SK-N-SH (cell line): ENCODE results near the gene LLGL2. TPM values are rescaled to one million over a fixed set of nuclear protein-coding genes. Genes with fewer than 3 reads are reported as not detected.

ENCODE experiments used
- CTCF ChIA-PET: fragments of 300-600, 350-600 bp; formaldehyde crosslinking; extraction: SDS; loops from one replicate; lab custom pipeline; 2021; lab: Yijun Ruan, JAX
- POLR2A ChIA-PET: fragments of 350-600 bp; sonication (Branson Sonifier 250); formaldehyde crosslinking; extraction: SDS; loops from one replicate; lab custom pipeline; 2020; ENCODE audit warnings: antibody characterized with exemption, inconsistent platforms; lab: Yijun Ruan, JAX
- DNase-seq: peaks from one replicate; pipeline ENCODE4 v3.0.0; 2012
- H2AFZ ChIP-seq: fragments of 200-600 bp; sonication (generic); 2 replicates; pipeline ENCODE4 v1.8.1; 2016; ENCODE audit warnings: antibody characterized with exemption, mild to moderate bottlenecking, low read depth
- H3F3A ChIP-seq: fragments of 200-600 bp; sonication (generic); replicated peaks from 2 replicates; pipeline ENCODE3; 2016; ENCODE audit warnings: antibody characterized with exemption, mild to moderate bottlenecking; ENCODE audit not compliant: insufficient read depth
- H3K27ac ChIP-seq, 2 experiments: fragments of 200-500 bp in 1 of 2; fragments of 200-600 bp in 1 of 2; sonication (Bioruptor generic) in 1 of 2; sonication (generic), shearing (Covaris generic) in 1 of 2; 2 replicates each; pipeline versions ENCODE4 v1.5.1 to v1.6.1; 2014 to 2016; ENCODE audit warnings: low read depth in 2 of 2, inconsistent platforms in 1 of 2, low read length in 1 of 2, mild to moderate bottlenecking in 1 of 2, mixed read lengths in 1 of 2
- H3K27me3 ChIP-seq: fragments of 200-600 bp; sonication (generic), shearing (Covaris generic); 2 replicates; pipeline ENCODE4 v1.6.1; 2016; ENCODE audit warnings: mixed run types; ENCODE audit not compliant: insufficient read depth
- H3K36me3 ChIP-seq, 2 experiments: fragments of 200-500 bp in 1 of 2; fragments of 200-600 bp in 1 of 2; sonication (Bioruptor generic) in 1 of 2; sonication (generic) in 1 of 2; replicated peaks in 1 of 2; 2 replicates each; pipeline versions ENCODE3 to v1.5.1; 2014 to 2016; ENCODE audit warnings: low read length in 1 of 2, mild to moderate bottlenecking in 1 of 2; ENCODE audit not compliant: insufficient read depth in 2 of 2, control insufficient read depth in 1 of 2
- H3K4me1 ChIP-seq, 2 experiments: fragments of 200-500 bp in 1 of 2; fragments of 200-600 bp in 1 of 2; sonication (Bioruptor generic) in 1 of 2; sonication (generic), shearing (Covaris generic) in 1 of 2; 2 replicates each; pipeline versions ENCODE4 v1.5.1 to v1.6.1; 2014 to 2016; ENCODE audit warnings: low read depth in 1 of 2, low read length in 1 of 2, mixed run types in 1 of 2; ENCODE audit not compliant: insufficient read depth in 2 of 2, control insufficient read depth in 1 of 2
- H3K4me2 ChIP-seq: fragments of 200-600 bp; sonication (generic), shearing (Covaris generic); 2 replicates; pipeline ENCODE4 v1.6.1; 2017; ENCODE audit warnings: mixed run types
- H3K4me3 ChIP-seq, 2 experiments: fragments of 200-500 bp in 1 of 2; fragments of 200-600 bp in 1 of 2; sonication (Bioruptor generic) in 1 of 2; sonication (generic), shearing (Covaris generic) in 1 of 2; 2 replicates each; pipeline versions ENCODE4 v1.5.1 to v1.8.1; 2014 to 2016; ENCODE audit warnings: low read depth in 2 of 2, inconsistent platforms in 1 of 2, low read length in 1 of 2, mild to moderate bottlenecking in 1 of 2, mixed read lengths in 1 of 2, moderate library complexity in 1 of 2
- H3K79me2 ChIP-seq: fragments of 200-600 bp; sonication (generic); 2 replicates; pipeline ENCODE4 v1.8.1; 2017; ENCODE audit warnings: mild to moderate bottlenecking; ENCODE audit not compliant: insufficient read depth
- H3K9ac ChIP-seq: fragments of 200-600 bp; sonication (generic); 2 replicates; pipeline ENCODE4 v1.6.1; 2017; ENCODE audit warnings: mixed run types
- H3K9me2 ChIP-seq: fragments of 200-600 bp; sonication (generic); 2 replicates; pipeline ENCODE4 v1.6.1; 2017; ENCODE audit warnings: mixed run types
- H3K9me3 ChIP-seq: fragments of 200-600 bp; sonication (generic); 2 replicates; pipeline ENCODE4 v1.6.1; 2017; ENCODE audit warnings: mixed run types, mild to moderate bottlenecking, moderate library complexity
- H4K20me1 ChIP-seq: fragments of 200-600 bp; sonication (generic); 2 replicates; pipeline ENCODE4 v1.6.1; 2017; ENCODE audit warnings: mild to moderate bottlenecking, mixed run types; ENCODE audit not compliant: insufficient read depth
- CHD2 ChIP-seq: fragments of 150-350 bp; IDR thresholded peaks from 2 replicates; pipeline ENCODE4 v1.6.1; 2018; ENCODE audit warnings: low read length; ENCODE audit not compliant: partially characterized antibody
- ELF1 ChIP-seq: IDR thresholded peaks from 2 replicates; pipeline ENCODE4 v1.4.0; 2012
- EP300 ChIP-seq, 2 experiments: IDR thresholded peaks; 2 replicates each; pipeline versions ENCODE4 v1.4.0 to v1.6.1; 2012; ENCODE audit warnings: borderline replicate concordance in 1 of 2, low read depth in 1 of 2, low read length in 1 of 2
- EZH2phosphoT487 ChIP-seq: fragments of 200-600 bp; sonication (generic); IDR thresholded peaks from 2 replicates; pipeline ENCODE4 v1.6.1; 2017; ENCODE audit warnings: low read depth, mixed run types, mild to moderate bottlenecking, antibody characterized with exemption, moderate library complexity, borderline replicate concordance
- FOSL2 ChIP-seq: IDR thresholded peaks from 2 replicates; pipeline ENCODE4 v1.4.0; 2012; ENCODE audit warnings: low read depth, mild to moderate bottlenecking, moderate library complexity, borderline replicate concordance
- FOXM1 ChIP-seq: IDR thresholded peaks from 2 replicates; pipeline ENCODE4 v1.4.0; 2012; ENCODE audit warnings: low read depth, mild to moderate bottlenecking
- GATA2 ChIP-seq: sonication (generic); formaldehyde crosslinking; IDR thresholded peaks from 2 replicates; pipeline ENCODE4 v1.5.0; 2020; ENCODE audit warnings: mild to moderate bottlenecking, missing genetic modification reagents
- MEF2A ChIP-seq: IDR thresholded peaks from 2 replicates; pipeline ENCODE4 v1.4.0; 2012; ENCODE audit warnings: low read depth, borderline replicate concordance
- NRF1 ChIP-seq: IDR thresholded peaks from 2 replicates; pipeline ENCODE4 v1.6.1; 2012; ENCODE audit warnings: low read depth, mild to moderate bottlenecking, low read length
- RAD21 ChIP-seq: IDR thresholded peaks from 2 replicates; pipeline ENCODE4 v1.6.1; 2012; ENCODE audit warnings: mild to moderate bottlenecking, low read length
- RCOR1 ChIP-seq: fragments of 150-350 bp; IDR thresholded peaks from 2 replicates; pipeline ENCODE4 v1.6.1; 2017; ENCODE audit warnings: antibody characterized with exemption, low read length
- RFX5 ChIP-seq: IDR thresholded peaks from 2 replicates; pipeline ENCODE4 v1.6.1; 2012; ENCODE audit warnings: mild to moderate bottlenecking, improper control_type of control experiment, low read length
- RXRA ChIP-seq: IDR thresholded peaks from 2 replicates; pipeline ENCODE4 v1.4.0; 2012; ENCODE audit warnings: low read depth, mild to moderate bottlenecking, borderline replicate concordance
- SMC3 ChIP-seq: IDR thresholded peaks from 2 replicates; pipeline ENCODE4 v1.6.1; 2012; ENCODE audit warnings: low read depth, low read length, improper control_type of control experiment
- TAF1 ChIP-seq: IDR thresholded peaks from 2 replicates; pipeline ENCODE4 v1.6.1; 2012; ENCODE audit warnings: low read depth, mild to moderate bottlenecking, low read length, moderate library complexity, borderline replicate concordance
- TCF12 ChIP-seq: IDR thresholded peaks from 2 replicates; pipeline ENCODE4 v1.4.0; 2012
- YY1 ChIP-seq: IDR thresholded peaks from 2 replicates; pipeline ENCODE4 v1.4.0; 2012; ENCODE audit warnings: low read depth, mild to moderate bottlenecking
- WGBS: methylation state at CpG from one replicate; pipeline ENCODE4 v1.1.6; 2017; ENCODE audit warnings: low lambda C conversion rate; 5-methylcytosine and 5-hydroxymethylcytosine counted together
- polyA plus RNA-seq, 3 experiments: library from polyadenylated mRNA; depleted of rRNA; stranded (reverse); fragments of >200 nt; gene quantifications; 2 replicates each; pipeline ENCODE4 v1.2.3, GENCODE V29; 2012
- TF ChIP-seq, protein P1 (sequence below): fragments of 200-600 bp; sonication (generic); IDR thresholded peaks from 2 replicates; pipeline ENCODE4 v1.6.1; 2017; ENCODE audit warnings: antibody characterized with exemption, mild to moderate bottlenecking, moderate library complexity
- TF ChIP-seq, protein P2 (sequence below): fragments of 150-350 bp; IDR thresholded peaks from 2 replicates; pipeline ENCODE4 v1.6.1; 2016; ENCODE audit warnings: mild to moderate bottlenecking, low read depth, low read length
- TF ChIP-seq, protein P3 (sequence below): IDR thresholded peaks from 2 replicates; pipeline ENCODE4 v1.4.0; 2012; ENCODE audit warnings: low read depth

Gene LLGL2
- polyA plus RNA-seq, 1 of the 3 experiments (the other 2 are of a cell fraction): 6.7 TPM

DNA sequence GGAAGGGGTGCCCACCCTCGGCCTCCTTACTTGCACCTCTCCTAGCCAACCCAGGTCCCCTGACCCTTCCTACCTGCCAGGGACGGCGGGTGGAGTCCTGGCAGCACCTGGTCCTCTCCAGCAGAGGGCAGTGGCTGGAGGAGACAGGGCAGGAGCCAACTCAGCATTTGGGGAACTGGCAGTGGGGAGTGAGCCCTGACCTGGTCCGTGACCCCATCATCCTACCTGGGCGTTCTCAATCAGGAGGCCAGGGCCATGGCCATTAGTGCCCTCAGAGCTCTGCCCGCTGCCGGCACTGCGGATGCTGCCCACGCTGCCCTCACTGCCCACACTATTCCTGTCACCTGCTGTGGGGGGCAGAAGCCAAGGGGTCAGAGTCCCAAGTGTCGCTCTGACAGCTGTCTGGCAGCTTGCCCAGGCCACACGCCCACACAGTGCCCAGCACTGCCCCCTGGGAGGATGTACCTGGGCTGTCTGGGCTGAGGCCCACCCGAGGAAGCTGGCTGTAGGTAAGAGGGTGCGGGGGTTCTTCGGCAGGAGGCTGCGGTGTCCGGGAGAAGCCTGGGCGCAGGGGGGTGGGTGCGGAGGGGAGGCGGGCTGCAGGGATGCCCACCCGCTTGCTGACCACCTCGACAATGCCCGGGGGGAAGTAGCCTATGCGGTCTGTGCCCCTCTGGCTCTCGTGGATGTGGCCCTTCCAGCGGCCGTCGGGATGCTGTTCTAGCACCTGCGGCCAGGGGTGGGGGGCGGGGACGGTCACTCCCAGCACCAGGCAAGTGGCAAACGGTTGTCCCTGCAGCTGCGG, 20.9 kb upstream of the LLGL2 start:
- 85% methylated on average over 29 of the region's 32 CpGs for WGBS
- peaks cover 8 to 58% of the 10 kb centered on the region in 2 experiments for H3K36me3 ChIP-seq
- no peak overlapping the region for H3K9ac ChIP-seq
- H3K4me2 ChIP-seq: no peak overlapping the region
- H3K4me1 ChIP-seq: peaks cover 6% of the 10 kb centered on the region in 2 experiments; a peak in 1 of 4 replicates
- H3K27ac ChIP-seq: no peak overlapping the region
- peaks cover 17% of the 10 kb centered on the region; the same call in 1 of the 2 replicates for H4K20me1 ChIP-seq
- H3K79me2 ChIP-seq: no peaks in the 10 kb centered on the region
- no peaks in the 10 kb centered on the region for H3K9me3 ChIP-seq
- TF ChIP-seq RAD21 (peak; percentile 49), TAF1 (no peak), ELF1 (no peak), CHD2 (no peak), TCF12 (no peak), SMC3 (peak; percentile 53), MEF2A (no peak), YY1 (no peak)
- TF ChIP-seq, protein P1, sequence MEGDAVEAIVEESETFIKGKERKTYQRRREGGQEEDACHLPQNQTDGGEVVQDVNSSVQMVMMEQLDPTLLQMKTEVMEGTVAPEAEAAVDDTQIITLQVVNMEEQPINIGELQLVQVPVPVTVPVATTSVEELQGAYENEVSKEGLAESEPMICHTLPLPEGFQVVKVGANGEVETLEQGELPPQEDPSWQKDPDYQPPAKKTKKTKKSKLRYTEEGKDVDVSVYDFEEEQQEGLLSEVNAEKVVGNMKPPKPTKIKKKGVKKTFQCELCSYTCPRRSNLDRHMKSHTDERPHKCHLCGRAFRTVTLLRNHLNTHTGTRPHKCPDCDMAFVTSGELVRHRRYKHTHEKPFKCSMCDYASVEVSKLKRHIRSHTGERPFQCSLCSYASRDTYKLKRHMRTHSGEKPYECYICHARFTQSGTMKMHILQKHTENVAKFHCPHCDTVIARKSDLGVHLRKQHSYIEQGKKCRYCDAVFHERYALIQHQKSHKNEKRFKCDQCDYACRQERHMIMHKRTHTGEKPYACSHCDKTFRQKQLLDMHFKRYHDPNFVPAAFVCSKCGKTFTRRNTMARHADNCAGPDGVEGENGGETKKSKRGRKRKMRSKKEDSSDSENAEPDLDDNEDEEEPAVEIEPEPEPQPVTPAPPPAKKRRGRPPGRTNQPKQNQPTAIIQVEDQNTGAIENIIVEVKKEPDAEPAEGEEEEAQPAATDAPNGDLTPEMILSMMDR: peak; percentile 67
- ChIA-PET POLR2A (interaction anchor here (0.5 kb wide), 1 partner anchor 75 kb away, joined by 3 read pairs; no protein-coding TSS in a partner anchor), CTCF (interaction anchor here (0.6 to 5.6 kb wide), 15 partner anchors 8 to 163 kb away, joined by 3 to 37 read pairs (median 4); partner anchors contain the start of genes RECQL5, SAP30BP and TSEN54)
- H3F3A ChIP-seq: no peaks in the 10 kb centered on the region
- no peaks in the 10 kb centered on the region for H3K9me2 ChIP-seq
- no peak overlapping the region for H2AFZ ChIP-seq
- H3K27me3 ChIP-seq: no peaks in the 10 kb centered on the region
- DNase-seq: peak; percentile 86
- no peak overlapping the region for H3K4me3 ChIP-seq

DNA sequence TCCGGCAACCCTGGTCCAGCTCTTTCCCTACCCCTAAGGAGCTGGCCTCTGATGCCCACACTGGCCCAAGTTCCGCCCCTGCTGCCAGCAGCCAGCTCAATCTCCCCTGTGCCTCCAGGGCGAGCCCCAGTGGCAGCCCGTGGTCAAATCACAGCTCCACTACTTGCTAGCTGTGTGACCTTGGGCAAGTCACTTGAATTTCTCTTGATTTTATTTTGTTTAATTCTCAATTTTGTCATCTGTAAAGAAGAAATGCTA, 20.4 kb upstream of the LLGL2 start:
- H3K27ac ChIP-seq: no peak overlapping the region
- WGBS: 89% methylated on average over 3 of the region's 4 CpGs
- H3K9ac ChIP-seq: no peak overlapping the region
- peaks cover 17% of the 10 kb centered on the region; the same call in 1 of the 2 replicates for H4K20me1 ChIP-seq
- no peaks in the 10 kb centered on the region for H3K27me3 ChIP-seq
- CTCF ChIA-PET: interaction anchor here (0.6 to 5.6 kb wide), 8 partner anchors 9 to 162 kb away, joined by 3 to 37 read pairs (median 4); partner anchors contain the start of genes RECQL5, SAP30BP and TSEN54
- no peaks in the 10 kb centered on the region for H3F3A ChIP-seq
- no peaks in the 10 kb centered on the region for H3K9me2 ChIP-seq
- H3K4me1 ChIP-seq: peaks cover 6% of the 10 kb centered on the region in 2 experiments; a peak in 1 of 4 replicates
- H3K9me3 ChIP-seq: no peaks in the 10 kb centered on the region
- H2AFZ ChIP-seq: no peak overlapping the region
- no peak overlapping the region for H3K4me2 ChIP-seq
- no peaks in the 10 kb centered on the region for H3K79me2 ChIP-seq
- POLR2A ChIA-PET: interaction anchor here (0.5 kb wide), 1 partner anchor 75 kb away, joined by 3 read pairs; no protein-coding TSS in a partner anchor
- H3K4me3 ChIP-seq: no peak overlapping the region
- H3K36me3 ChIP-seq: peaks cover 3 to 53% of the 10 kb centered on the region in 2 experiments
- no peak for DNase-seq
- TF ChIP-seq SMC3 (no peak), NRF1 (no peak), FOSL2 (no peak), TAF1 (no peak), YY1 (no peak), RFX5 (no peak), CHD2 (no peak), TCF12 (no peak), RXRA (no peak), FOXM1 (no peak), EP300 (IDR thresholded peaks at IDR 0.05; ENCODE audit: borderline replicate concordance in 1 of 2, low read depth in 1 of 2, low read length in 1 of 2) (no peak), RCOR1 (no peak), GATA2 (no peak), EZH2phosphoT487 (no peak)
- TF ChIP-seq, protein P1: no peak
- TF ChIP-seq, protein P2, sequence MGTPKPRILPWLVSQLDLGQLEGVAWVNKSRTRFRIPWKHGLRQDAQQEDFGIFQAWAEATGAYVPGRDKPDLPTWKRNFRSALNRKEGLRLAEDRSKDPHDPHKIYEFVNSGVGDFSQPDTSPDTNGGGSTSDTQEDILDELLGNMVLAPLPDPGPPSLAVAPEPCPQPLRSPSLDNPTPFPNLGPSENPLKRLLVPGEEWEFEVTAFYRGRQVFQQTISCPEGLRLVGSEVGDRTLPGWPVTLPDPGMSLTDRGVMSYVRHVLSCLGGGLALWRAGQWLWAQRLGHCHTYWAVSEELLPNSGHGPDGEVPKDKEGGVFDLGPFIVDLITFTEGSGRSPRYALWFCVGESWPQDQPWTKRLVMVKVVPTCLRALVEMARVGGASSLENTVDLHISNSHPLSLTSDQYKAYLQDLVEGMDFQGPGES: no peak
- TF ChIP-seq, protein P3, sequence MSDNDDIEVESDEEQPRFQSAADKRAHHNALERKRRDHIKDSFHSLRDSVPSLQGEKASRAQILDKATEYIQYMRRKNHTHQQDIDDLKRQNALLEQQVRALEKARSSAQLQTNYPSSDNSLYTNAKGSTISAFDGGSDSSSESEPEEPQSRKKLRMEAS: no peak
